B cell (primary cell): ENCODE measurements around the gene LARGE1. TPM values are rescaled to one million over a fixed set of nuclear protein-coding genes. Genes with fewer than 3 reads are reported as not detected.

ENCODE experiments used
- ATAC-seq: fragments of 200-7000 bp; cut with Tn5 transposase; one replicate; pipeline ENCODE4 v1.10.0; 2021; ENCODE audit warnings: low read depth, mild to moderate bottlenecking, moderate number of reproducible peaks, moderate library complexity
- CTCF ChIA-PET: fragments of 350-600 bp; sonication (Branson Sonifier 250); formaldehyde crosslinking; loops from one replicate; lab custom pipeline; 2021; ENCODE audit warnings: antibody characterized with exemption, inconsistent platforms; lab: Charles Lee
- POLR2A ChIA-PET: fragments of 350-600 bp; sonication (Branson Sonifier 250); formaldehyde crosslinking; loops from one replicate; lab custom pipeline; 2021; ENCODE audit warnings: antibody characterized with exemption; lab: Charles Lee
- DNase-seq: peaks from one replicate; pipeline ENCODE4 v3.0.0; 2013
- H2AFZ ChIP-seq: 2 replicates; pipeline ENCODE4 v1.6.1; 2012; ENCODE audit warnings: mild to moderate bottlenecking, low read depth, low read length; ENCODE audit not compliant: insufficient read depth, poor library complexity, severe bottlenecking
- H3K27ac ChIP-seq, 2 donors: 1 replicate in 1 of 2; 2 replicates in 1 of 2; pipeline ENCODE4 v1.5.1; 2012 to 2013; ENCODE audit warnings: low read length in 2 of 2, mild to moderate bottlenecking in 2 of 2, moderate library complexity in 1 of 2
- H3K27me3 ChIP-seq, 4 experiments: fragments of 200-600 bp in 1 of 4; sonication (generic) in 1 of 4; replicated peaks in 1 of 4; 1 replicate in 2 of 4; 2 replicates in 2 of 4; pipeline versions ENCODE4 v1.6.1 to v1.7.0; 2013 to 2016; ENCODE audit warnings: low read length in 3 of 4, mild to moderate bottlenecking in 2 of 4, mixed read lengths in 1 of 4, moderate library complexity in 1 of 4; ENCODE audit not compliant: insufficient read depth in 4 of 4, control insufficient read depth in 3 of 4; ENCODE audit errors: control extremely low read depth in 1 of 4
- H3K36me3 ChIP-seq, 2 experiments: replicated peaks in 1 of 2; 1 replicate in 1 of 2; 2 replicates in 1 of 2; pipeline versions ENCODE4 v1.6.1 to v1.7.1; 2013; ENCODE audit warnings: low read length in 1 of 2; ENCODE audit not compliant: insufficient read depth in 2 of 2, control insufficient read depth in 1 of 2; ENCODE audit errors: control extremely low read depth in 1 of 2, extremely low read depth in 1 of 2
- H3K4me1 ChIP-seq, 2 donors: fragments of 200-600 bp in 1 of 2; sonication (generic) in 1 of 2; 1 replicate in 1 of 2; 2 replicates in 1 of 2; pipeline versions ENCODE4 v1.5.1 to v1.6.1; 2013 to 2017; ENCODE audit warnings: low read length in 2 of 2; ENCODE audit not compliant: control insufficient read depth in 2 of 2, insufficient read depth in 2 of 2
- H3K4me2 ChIP-seq: replicated peaks from 2 replicates; pipeline ENCODE3; 2012; ENCODE audit warnings: mild to moderate bottlenecking, low read depth, low read length; ENCODE audit not compliant: poor library complexity, severe bottlenecking
- H3K4me3 ChIP-seq, 5 experiments: fragments of 200-600 bp in 1 of 5; sonication (generic) in 1 of 5; 1 replicate in 3 of 5; 2 replicates in 2 of 5; pipeline versions ENCODE4 v1.5.1 to v1.7.0; 2011 to 2016; ENCODE audit warnings: low read length in 4 of 5, mild to moderate bottlenecking in 4 of 5, low read depth in 2 of 5, control low read depth in 1 of 5, moderate library complexity in 1 of 5; ENCODE audit not compliant: insufficient read depth in 1 of 5; ENCODE audit errors: control extremely low read depth in 1 of 5, extremely low read depth in 1 of 5
- H3K79me2 ChIP-seq: fragments of 200-600 bp; sonication (generic); one replicate; pipeline ENCODE4 v1.6.0; 2016; ENCODE audit warnings: low read length; ENCODE audit not compliant: control insufficient read depth, insufficient read depth
- H3K9ac ChIP-seq: fragments of 200-600 bp; sonication (generic); 2 replicates; pipeline ENCODE4 v1.6.1; 2017; ENCODE audit warnings: mild to moderate bottlenecking, low read length, moderate library complexity
- H3K9me3 ChIP-seq, 3 donors: one replicate each; pipeline versions ENCODE4 v1.6.1 to v1.7.1; 2013; ENCODE audit warnings: low read length in 2 of 3; ENCODE audit not compliant: control insufficient read depth in 2 of 3, insufficient read depth in 1 of 3; ENCODE audit errors: control extremely low read depth in 1 of 3
- H4K20me1 ChIP-seq: 2 replicates; pipeline ENCODE4 v1.6.0; 2012; ENCODE audit warnings: mild to moderate bottlenecking, low read length; ENCODE audit not compliant: insufficient read depth, control insufficient read depth, poor library complexity, severe bottlenecking
- H3K27ac Mint-ChIP-seq: one replicate; pipeline ENCODE4 v1.8.0; 2021; ENCODE audit warnings: mixed read lengths
- H3K27me3 Mint-ChIP-seq: one replicate; pipeline ENCODE4 v1.8.0; 2021; ENCODE audit warnings: mixed read lengths
- H3K4me1 Mint-ChIP-seq: one replicate; pipeline ENCODE4 v1.8.0; 2021; ENCODE audit warnings: mixed read lengths
- H3K4me3 Mint-ChIP-seq: one replicate; pipeline ENCODE4 v1.8.0; 2021; ENCODE audit warnings: mixed read lengths
- H3K9me3 Mint-ChIP-seq: one replicate; pipeline ENCODE4 v1.8.0; 2022; ENCODE audit warnings: mixed read lengths; ENCODE audit not compliant: insufficient read depth
- EZH2 ChIP-seq: IDR thresholded peaks from 2 replicates; pipeline ENCODE4 v1.6.1; 2012; ENCODE audit warnings: borderline replicate concordance, low read depth, mild to moderate bottlenecking, moderate library complexity, low read length; ENCODE audit not compliant: insufficient read depth, poor library complexity, severe bottlenecking
- WGBS: methylation state at CpG from one replicate; pipeline ENCODE4 v1.1.5; 2013; ENCODE audit warnings: missing lambda C conversion rate; ENCODE audit not compliant: insufficient coverage; 5-methylcytosine and 5-hydroxymethylcytosine counted together
- intact Hi-C: fragments of 100-400 bp; cut with micrococcal nuclease; formaldehyde crosslinking; loops from one replicate; pipeline ENCODE4 v1.10.0; 2022
- polyA plus RNA-seq: library from polyadenylated mRNA; depleted of rRNA; stranded (reverse); fragments of >200 nt; gene quantifications from 2 replicates; pipeline ENCODE4 v1.2.3, GENCODE V29; 2012
- total RNA-seq, 2 donors: library from RNA; stranded (reverse); fragments of 120-200 nt in 1 of 2; gene quantifications; 1 replicate in 1 of 2; 2 replicates in 1 of 2; pipeline versions ENCODE4 v1.2.3 to v1.2.4, GENCODE V29; 2013 to 2022
- TF ChIP-seq, protein P1 (sequence below): fragments of 200-600 bp; IDR thresholded peaks from one replicate; pipeline ENCODE4 v1.8.0; 2022; ENCODE audit warnings: antibody characterized with exemption, mild to moderate bottlenecking

The LARGE1 gene
- total and polyA plus RNA-seq, 2 donors (not counting 1 experiment from before 2014, with no cell fraction given), result 20.7 to 82.0 TPM

DNA sequence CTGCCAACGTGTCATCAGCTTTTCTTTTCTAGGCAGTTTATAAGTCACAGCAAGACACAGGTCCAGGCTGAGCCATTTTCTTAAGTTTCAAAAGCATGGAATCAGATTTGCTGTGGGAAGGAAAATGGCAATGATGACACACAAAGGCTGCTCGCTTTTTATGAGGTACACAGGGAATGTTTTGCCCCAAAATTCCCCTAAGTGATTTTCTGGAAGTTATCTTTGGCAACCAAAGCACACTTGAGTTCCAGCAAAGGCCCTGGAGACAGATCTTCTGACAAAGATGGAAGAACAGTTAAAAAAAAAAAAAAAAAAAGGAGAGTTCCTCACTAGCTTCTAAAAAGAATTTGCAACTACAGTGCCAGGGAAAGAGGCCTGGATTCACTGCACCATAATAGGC lies 260.8 kb downstream of the LARGE1 start:
- Histone ChIP-seq H4K20me1 (peaks cover 48% of the 10 kb centered on the region), H3K4me1 (peaks cover 9 to 13% of the 10 kb centered on the region in 2 donors), H3K4me3 (no peak overlapping the region), H3K9ac (no peak overlapping the region), H3K27ac (no peak overlapping the region), H3K27me3 (no peaks in the 10 kb centered on the region), H3K79me2 (peaks cover 26% of the 10 kb centered on the region), H3K4me2 (no peak overlapping the region), H3K36me3 (no peaks in the 10 kb centered on the region), H3K9me3 (peaks cover 0 to 6% (median 0%) of the 10 kb centered on the region in 3 donors), H2AFZ (no peak overlapping the region)
- TF ChIP-seq, protein P1, sequence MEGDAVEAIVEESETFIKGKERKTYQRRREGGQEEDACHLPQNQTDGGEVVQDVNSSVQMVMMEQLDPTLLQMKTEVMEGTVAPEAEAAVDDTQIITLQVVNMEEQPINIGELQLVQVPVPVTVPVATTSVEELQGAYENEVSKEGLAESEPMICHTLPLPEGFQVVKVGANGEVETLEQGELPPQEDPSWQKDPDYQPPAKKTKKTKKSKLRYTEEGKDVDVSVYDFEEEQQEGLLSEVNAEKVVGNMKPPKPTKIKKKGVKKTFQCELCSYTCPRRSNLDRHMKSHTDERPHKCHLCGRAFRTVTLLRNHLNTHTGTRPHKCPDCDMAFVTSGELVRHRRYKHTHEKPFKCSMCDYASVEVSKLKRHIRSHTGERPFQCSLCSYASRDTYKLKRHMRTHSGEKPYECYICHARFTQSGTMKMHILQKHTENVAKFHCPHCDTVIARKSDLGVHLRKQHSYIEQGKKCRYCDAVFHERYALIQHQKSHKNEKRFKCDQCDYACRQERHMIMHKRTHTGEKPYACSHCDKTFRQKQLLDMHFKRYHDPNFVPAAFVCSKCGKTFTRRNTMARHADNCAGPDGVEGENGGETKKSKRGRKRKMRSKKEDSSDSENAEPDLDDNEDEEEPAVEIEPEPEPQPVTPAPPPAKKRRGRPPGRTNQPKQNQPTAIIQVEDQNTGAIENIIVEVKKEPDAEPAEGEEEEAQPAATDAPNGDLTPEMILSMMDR, result no peak
- no peak for TF ChIP-seq EZH2
- Mint-ChIP-seq H3K27me3 (no peaks in the 10 kb centered on the region), H3K4me1 (peaks cover 14% of the 10 kb centered on the region), H3K9me3 (no peaks in the 10 kb centered on the region), H3K4me3 (no peak overlapping the region), H3K27ac (no peak overlapping the region)
- ATAC-seq, result no peak
- POLR2A ChIA-PET, result interaction anchor here (0.6 to 0.7 kb wide), 2 partner anchors 266 to 369 kb away, joined by 3 read pairs; no protein-coding TSS in a partner anchor
- no peak for DNase-seq
- WGBS, result 85% methylated on average over 2 of the region's 2 CpGs
- CTCF ChIA-PET, result interaction anchor here (0.7 to 1.6 kb wide), 2 partner anchors 141 to 229 kb away, joined by 3 to 4 read pairs; no protein-coding TSS in a partner anchor
- intact Hi-C loops, result no loop called here

DNA sequence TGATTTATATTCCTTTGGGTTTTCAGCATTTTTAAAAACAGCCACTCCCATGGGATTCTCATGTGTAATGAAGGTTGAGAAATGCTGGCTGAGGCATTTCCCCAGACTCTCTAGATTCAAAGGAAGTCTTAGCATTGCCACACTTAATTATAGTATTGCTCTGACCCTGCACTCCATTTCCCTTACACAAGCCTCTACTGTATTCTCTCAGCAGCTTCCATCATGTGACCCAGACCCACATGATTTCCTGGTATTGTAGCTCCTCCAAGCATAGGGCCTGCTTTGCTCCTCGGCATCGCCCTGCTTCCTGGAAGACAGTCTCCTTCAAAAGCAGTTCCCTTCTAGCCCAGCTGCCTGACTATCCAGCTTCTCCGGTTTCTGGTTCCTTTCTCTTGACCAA lies 261.5 kb downstream of the LARGE1 start:
- WGBS, result 68% methylated on average over 2 of the region's 3 CpGs
- intact Hi-C loops, result no loop called here
- Histone ChIP-seq H3K4me3 (no peak overlapping the region), H3K4me2 (no peak overlapping the region), H4K20me1 (peaks cover 48% of the 10 kb centered on the region), H3K9ac (no peak overlapping the region), H3K27me3 (no peaks in the 10 kb centered on the region), H3K36me3 (no peaks in the 10 kb centered on the region), H3K9me3 (peaks cover 0 to 6% (median 0%) of the 10 kb centered on the region in 3 donors), H3K79me2 (peaks cover 19% of the 10 kb centered on the region), H2AFZ (no peak overlapping the region), H3K27ac (no peak overlapping the region), H3K4me1 (peaks cover 4 to 6% of the 10 kb centered on the region in 2 donors)
- TF ChIP-seq, protein P1, result no peak
- no peak for TF ChIP-seq EZH2
- no peak overlapping the region for H3K4me3 Mint-ChIP-seq
- ATAC-seq, result no peak
- no peak overlapping the region for H3K27ac Mint-ChIP-seq
- no peaks in the 10 kb centered on the region for H3K9me3 Mint-ChIP-seq
- peaks cover 7% of the 10 kb centered on the region for H3K4me1 Mint-ChIP-seq
- no peaks in the 10 kb centered on the region for H3K27me3 Mint-ChIP-seq
- no peak for DNase-seq
- ChIA-PET POLR2A (no interaction called here), CTCF (interaction anchor here (1.6 kb wide), 1 partner anchor 140 kb away, joined by 4 read pairs; no protein-coding TSS in a partner anchor)
